Hippocampal formation (tissue), 2 donors: ENCODE results near the gene SIGLEC9.

ENCODE experiments used
- DNase-seq, 2 donors: peaks; one replicate each; lab custom pipeline; 2025; lab: John Stamatoyannopoulos, UW

Gene SIGLEC9

GRCh38 chr19:51097166-51097738 lies 27.5 kb upstream of the SIGLEC9 start:
- DNase-seq: peak in 1 of 2 donors; percentile 16

- no peak for DNase-seq
These were observed 26.9 kb upstream of the SIGLEC9 start for GRCh38 chr19:51097796-51098195.

GRCh38 chr19:51098365-51099046 lies 26.2 kb upstream of the SIGLEC9 start:
- no peak for DNase-seq

- DNase-seq: no peak
These were observed 25.7 kb upstream of the SIGLEC9 start for GRCh38 chr19:51099047-51099382.

GRCh38 chr19:51100601-51101000 lies 24.1 kb upstream of the SIGLEC9 start:
- DNase-seq: no peak

- no peak for DNase-seq
These were observed 23.4 kb upstream of the SIGLEC9 start for GRCh38 chr19:51101171-51101865.

GRCh38 chr19:51102991-51103390 lies 21.7 kb upstream of the SIGLEC9 start:
- DNase-seq: no peak

GRCh38 chr19:51103926-51104341 lies 20.8 kb upstream of the SIGLEC9 start:
- DNase-seq: no peak

- no peak for DNase-seq
These were observed 17.2 kb upstream of the SIGLEC9 start for GRCh38 chr19:51107406-51108065.

GRCh38 chr19:51108066-51108804 lies 16.5 kb upstream of the SIGLEC9 start, which contains the start of gene CTU1:
Gene CTU1, minus strand, starts transcription at chr19:51108409. Its CDS starts 3,840 bp downstream, at chr19:51104569.
- peak; percentile 98 to 99 for DNase-seq

- DNase-seq: peak in 1 of 2 donors; percentile 85
These were observed 15.9 kb upstream of the SIGLEC9 start for GRCh38 chr19:51108805-51109146.

- DNase-seq: no peak
These were observed 14.1 kb upstream of the SIGLEC9 start for GRCh38 chr19:51110666-51110971.

GRCh38 chr19:51111606-51112005 lies 13.1 kb upstream of the SIGLEC9 start:
- no peak for DNase-seq

GRCh38 chr19:51114087-51114729 lies 10.5 kb upstream of the SIGLEC9 start:
- DNase-seq: no peak

GRCh38 chr19:51116736-51117286 lies 7.9 kb upstream of the SIGLEC9 start:
- no peak for DNase-seq

GRCh38 chr19:51119101-51119500 lies 5.6 kb upstream of the SIGLEC9 start:
- no peak for DNase-seq

GRCh38 chr19:51119611-51120010 lies 5.1 kb upstream of the SIGLEC9 start:
- DNase-seq: no peak

- no peak for DNase-seq
These were observed 4.5 kb upstream of the SIGLEC9 start for GRCh38 chr19:51120160-51120559.

GRCh38 chr19:51121257-51121656 lies 3.4 kb upstream of the SIGLEC9 start:
- DNase-seq: no peak

- DNase-seq: no peak
These were observed 2.4 kb upstream of the SIGLEC9 start for GRCh38 chr19:51122112-51122981.
